HG03097 (cell line): ENCODE data around the gene PPM1N.

Experiments used
- ATAC-seq: cut with Tn5 transposase; IDR thresholded peaks from one replicate; pipeline ENCODE4 v1.9.1; 2021; ENCODE audit not compliant: unreplicated experiment, low FRiP score

PPM1N gene

DNA sequence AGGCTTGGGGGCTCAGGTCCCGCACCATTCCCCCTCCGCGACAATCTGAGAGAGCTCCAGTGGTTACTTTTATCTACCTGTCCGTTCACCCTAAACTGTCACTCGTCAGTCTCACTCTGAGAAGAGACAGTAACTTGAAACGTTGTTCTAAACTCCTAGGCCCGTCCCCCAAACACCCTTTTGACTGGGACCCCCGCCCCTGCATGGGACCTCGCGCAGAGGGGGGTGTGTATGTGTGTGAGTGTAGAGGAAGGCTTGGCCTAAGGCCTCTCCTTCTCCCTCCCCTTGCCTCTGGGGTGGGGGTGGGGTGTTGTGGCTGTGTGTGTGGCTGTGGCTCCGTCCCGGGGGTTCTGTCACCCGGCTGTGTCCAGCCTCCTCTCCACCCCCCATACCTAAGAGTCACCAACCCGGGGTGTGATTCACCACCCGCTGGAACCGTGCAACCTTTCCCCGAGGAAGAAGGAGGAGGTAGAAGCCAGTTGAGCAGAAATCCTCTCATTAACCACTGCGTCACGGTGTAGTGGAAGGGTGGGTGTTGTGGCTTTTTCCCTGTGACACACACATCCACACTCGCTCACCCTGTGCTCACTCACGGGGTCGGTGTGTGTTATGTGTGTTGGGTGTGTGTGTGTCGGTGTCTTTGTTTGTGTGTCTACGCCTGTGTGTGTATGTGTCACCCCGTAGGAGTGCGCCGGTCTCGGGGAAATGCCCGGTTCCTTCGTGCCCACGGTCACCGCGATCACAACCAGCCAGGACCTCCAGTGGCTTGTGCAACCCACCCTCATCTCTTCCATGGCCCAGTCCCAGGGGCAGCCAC is 28.1 kb upstream of the PPM1N start:
- ATAC-seq: no peak

GRCh38 chr19:45470762-45471081 is 27.5 kb upstream of the PPM1N start:
- no peak for ATAC-seq

GRCh38 chr19:45471111-45471930 is 26.9 kb upstream of the PPM1N start:
- ATAC-seq: no peak

- ATAC-seq: no peak
Measured at GRCh38 chr19:45471931-45472562, 26.2 kb upstream of the PPM1N start.

GRCh38 chr19:45472563-45473366 is 25.5 kb upstream of the PPM1N start:
- no peak for ATAC-seq

GRCh38 chr19:45473367-45473681 is 24.9 kb upstream of the PPM1N start:
- no peak for ATAC-seq

DNA sequence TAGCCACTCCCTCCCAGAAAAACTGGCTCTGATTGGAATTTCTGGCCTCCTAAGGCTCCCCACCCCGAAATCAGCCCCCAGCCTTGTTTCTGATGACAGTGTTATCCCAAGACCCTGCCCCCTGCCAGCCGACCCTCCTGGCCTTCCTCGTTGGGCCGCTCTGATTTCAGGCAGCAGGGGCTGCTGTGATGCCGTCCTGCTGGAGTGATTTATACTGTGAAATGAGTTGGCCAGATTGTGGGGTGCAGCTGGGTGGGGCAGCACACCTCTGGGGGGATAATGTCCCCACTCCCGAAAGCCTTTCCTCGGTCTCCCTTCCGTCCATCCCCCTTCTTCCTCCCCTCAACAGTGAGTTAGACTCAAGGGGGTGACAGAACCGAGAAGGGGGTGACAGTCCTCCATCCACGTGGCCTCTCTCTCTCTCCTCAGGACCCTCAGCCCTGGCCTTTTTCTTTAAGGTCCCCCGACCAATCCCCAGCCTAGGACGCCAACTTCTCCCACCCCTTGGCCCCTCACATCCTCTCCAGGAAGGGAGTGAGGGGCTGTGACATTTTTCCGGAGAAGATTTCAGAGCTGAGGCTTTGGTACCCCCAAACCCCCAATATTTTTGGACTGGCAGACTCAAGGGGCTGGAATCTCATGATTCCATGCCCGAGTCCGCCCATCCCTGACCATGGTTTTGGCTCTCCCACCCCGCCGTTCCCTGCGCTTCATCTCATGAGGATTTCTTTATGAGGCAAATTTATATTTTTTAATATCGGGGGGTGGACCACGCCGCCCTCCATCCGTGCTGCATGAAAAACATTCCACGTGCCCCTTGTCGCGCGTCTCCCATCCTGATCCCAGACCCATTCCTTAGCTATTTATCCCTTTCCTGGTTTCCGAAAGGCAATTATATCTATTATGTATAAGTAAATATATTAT is 24.3 kb upstream of the PPM1N start:
- ATAC-seq: no peak

GRCh38 chr19:45474606-45475521 is 23.4 kb upstream of the PPM1N start:
- ATAC-seq: no peak

- ATAC-seq: no peak
Measured at GRCh38 chr19:45475537-45476291, 22.5 kb upstream of the PPM1N start.

- no peak for ATAC-seq
Measured at GRCh38 chr19:45476304-45476703, 21.9 kb upstream of the PPM1N start.

DNA sequence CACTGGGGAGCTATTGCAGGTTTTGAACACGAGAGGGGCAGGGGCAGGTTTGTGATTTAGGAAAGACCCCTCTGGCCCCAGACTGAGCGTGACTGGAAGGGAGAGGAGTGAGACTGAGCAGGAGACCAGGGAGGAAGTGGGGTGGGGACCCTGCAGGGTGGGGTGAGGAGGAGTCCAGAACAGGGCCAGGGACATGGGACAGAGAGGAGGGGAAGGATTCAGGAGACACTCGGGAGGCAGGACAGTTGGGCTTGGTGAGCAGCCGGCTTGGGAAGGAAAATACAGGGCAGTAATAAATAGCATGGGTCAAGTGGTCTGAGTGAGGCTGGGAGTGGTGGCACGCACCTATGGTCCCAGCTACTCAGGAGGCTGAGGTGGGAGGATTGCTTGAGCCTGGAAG is 21.1 kb upstream of the PPM1N start:
- no peak for ATAC-seq

- ATAC-seq: no peak
Measured at GRCh38 chr19:45477713-45478453, 20.4 kb upstream of the PPM1N start.

DNA sequence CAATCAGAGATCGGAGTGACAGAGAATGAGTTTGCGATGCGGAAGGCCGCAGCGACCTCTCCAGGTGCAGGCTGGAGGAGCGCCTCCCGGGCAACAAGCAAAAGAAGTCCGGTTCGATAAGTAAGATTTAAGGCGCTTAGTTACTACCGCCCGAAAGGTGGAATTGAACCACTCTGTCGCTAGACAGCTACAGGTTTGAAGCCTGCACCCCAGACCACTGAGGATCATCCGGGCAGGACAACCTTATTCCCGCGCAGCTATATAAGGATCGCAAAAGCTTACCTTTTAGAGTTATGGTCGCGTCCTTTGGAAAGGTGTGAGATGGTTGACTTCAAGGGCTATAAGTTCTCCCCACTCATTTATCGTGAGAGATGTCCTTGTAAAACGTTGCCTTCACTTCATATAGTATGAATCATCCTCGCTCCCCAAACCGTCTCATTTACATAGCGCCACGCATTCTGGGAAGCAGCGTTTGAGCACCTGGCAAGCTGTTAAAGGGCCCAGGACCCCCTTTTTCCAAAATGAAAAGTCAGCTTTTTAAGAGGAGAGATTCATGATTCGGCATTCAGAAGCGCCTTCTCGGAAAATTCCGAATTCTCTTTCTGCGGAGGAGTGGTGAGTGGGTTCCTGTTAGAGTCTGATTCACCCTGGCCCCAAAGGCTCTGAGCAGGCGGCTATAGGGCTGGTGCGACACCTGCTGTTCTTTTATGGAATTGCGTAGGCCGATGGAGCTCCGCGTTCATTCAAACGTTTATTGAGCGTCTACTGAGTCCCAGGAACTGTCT is 19.6 kb upstream of the PPM1N start:
- ATAC-seq: peak; percentile 76

DNA sequence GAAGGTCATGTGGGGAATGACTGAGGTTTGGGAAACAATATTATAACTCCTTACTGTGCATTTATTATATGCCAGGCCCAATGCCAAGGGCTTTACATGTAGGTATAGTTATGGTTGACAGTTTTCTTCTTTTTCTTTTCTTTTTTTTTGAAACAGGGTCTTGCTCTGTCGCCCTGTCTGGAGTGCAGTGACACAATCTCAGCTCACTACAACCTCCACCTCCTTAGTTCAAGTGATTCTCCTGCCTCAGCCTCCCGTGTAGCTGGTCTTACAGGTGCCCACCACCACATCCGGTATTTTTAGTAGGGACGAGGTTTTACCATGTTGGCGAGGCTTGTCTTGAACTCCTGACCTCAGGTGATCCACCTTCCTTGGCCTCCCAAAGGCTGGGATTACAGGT is 15.2 kb upstream of the PPM1N start:
- no peak for ATAC-seq

- no peak for ATAC-seq
Measured at GRCh38 chr19:45484273-45484945, 13.8 kb upstream of the PPM1N start.
